ENCODE measurements around the gene IFITM5.

GRCh38 chr11:328012-328411 is 28.7 kb upstream of the IFITM5 start:
- no peak for TF ChIP-seq FOXP2 (optimal IDR thresholded peaks at IDR 0.05; ENCODE audit: borderline replicate concordance, extremely low read depth, extremely low read length, insufficient read depth)
- TF ChIP-seq TAF1 (IDR thresholded peaks at IDR 0.05; ENCODE audit: borderline replicate concordance, insufficient read depth, low read length): no peak
- no peak for TF ChIP-seq POLR2AphosphoS5 (IDR thresholded peaks at IDR 0.05; ENCODE audit: low read depth, low read length)

Measured in PFSK-1 (cell line).